NCI-H146 (cell line): ENCODE data around the gene COL23A1.

Source experiments
- DNase-seq: peaks from one replicate; lab custom pipeline; 2025; lab: John Stamatoyannopoulos, UW

COL23A1 gene

GRCh38 chr5:178357678-178358077, 232.5 kb downstream of the COL23A1 start:
- no peak for DNase-seq

DNA sequence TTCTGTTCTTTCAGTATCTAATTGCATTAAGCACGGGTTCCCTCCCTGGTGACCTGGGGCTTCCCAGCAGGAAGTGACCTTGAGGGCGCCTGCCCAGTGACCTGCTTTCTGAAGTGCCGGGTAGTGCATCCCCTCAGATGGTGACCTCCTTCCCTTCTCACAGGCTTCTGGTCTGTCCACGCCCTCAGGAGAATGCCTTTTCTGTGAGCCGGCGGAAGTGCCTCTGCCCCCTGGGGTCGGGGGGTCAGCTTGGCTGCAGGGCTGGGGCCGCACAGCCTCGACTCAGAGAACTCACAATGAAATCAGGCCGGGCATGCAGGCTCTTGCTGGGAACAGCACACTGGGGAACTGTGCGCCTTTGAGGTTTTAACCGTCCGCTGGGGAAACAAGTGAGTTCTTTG, 233.1 kb downstream of the COL23A1 start:
- DNase-seq, result no peak

- DNase-seq, result no peak
Observed at GRCh38 chr5:178356431-178356872, 233.7 kb downstream of the COL23A1 start.

DNA sequence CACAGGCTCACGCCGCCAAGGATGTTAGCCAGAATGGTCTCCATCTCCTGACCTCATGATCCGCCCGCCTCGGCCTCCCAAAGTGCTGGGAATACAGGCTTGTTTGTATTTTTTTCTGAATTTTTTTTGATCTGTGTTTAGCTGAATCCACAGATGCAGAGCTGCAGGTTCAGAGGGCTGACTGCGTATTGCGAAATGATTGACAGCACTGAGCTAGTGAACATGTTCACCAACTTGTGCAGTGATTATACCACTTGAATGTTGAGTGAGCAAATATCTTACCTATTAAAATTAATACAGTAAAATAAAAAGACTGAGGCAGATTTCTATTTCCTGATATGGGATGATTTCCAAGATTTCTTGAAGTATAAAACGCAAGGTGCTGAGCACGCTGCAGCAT, 234.5 kb downstream of the COL23A1 start:
- DNase-seq, result no peak

DNA sequence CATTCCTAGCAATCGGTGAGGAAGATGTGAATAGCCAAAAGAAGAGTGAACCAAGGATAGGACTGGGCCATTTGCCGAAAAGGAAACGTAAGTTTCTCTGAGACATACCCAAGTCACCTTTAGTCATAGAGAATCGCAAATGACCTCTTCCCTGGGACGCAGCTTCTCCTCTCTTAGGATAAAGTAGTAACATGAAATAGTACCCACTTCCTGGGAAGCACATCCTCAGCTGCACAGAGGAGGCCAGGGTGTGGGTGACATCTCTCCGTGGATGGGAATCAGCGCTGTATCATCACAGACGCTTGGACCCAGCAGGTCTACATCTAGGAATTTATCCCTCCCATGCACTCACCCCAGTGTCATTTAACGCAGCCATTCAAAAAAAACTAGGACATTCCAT, 236.7 kb downstream of the COL23A1 start:
- DNase-seq, result no peak

DNA sequence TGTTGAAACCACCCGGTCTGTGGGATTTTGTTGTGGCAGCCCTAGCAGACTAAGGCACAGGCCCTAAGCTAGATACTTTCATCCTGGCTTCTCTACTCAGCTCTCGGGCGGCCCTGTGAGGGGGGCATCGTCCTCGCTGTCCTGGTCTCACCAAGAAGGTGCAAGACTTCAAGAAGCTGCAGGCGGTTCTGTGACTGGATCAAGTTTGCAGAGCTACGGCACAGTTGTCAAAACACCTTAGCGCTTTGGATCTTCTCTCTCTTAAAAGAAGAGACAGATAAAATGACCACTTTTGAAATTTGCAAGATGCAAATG, 238.2 kb downstream of the COL23A1 start:
- no peak for DNase-seq

GRCh38 chr5:178351221-178352034, 238.8 kb downstream of the COL23A1 start:
- no peak for DNase-seq

GRCh38 chr5:178350361-178351220, 239.6 kb downstream of the COL23A1 start:
- no peak for DNase-seq

DNA sequence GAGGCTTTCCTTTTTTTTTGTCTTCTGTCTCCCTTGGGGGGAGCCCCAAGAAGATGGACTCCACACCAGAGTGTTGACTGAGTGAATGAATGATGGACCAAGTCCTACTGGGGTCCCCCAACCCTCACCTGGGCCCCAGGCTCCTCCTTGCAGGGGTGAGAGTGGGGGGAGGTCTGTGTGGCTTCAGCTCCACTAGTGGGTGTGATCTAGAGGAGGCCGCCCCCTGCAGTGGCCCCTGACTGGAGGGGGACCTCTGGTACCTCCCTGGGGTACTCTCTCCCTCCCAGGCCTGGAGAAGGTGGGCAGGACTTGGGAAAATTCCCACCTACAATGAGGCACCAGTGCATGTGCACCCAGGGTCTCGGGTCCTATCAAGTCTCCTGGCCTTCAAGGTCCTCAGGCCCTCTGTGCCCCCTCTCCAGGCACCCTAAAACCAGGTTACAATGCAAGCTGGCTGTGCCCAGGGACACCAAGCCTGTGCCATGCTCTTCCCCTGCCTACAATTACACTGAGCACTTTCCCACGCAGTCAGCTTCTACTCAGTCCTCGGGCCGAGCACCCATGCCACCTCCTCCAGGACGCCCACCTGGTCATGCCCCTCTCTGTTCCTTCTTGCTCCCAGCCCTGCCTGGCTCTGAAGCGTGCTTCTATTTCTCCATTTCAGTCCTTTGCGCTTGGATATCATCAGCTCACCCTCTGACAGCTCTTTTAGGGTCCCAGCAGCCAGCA, 240.4 kb downstream of the COL23A1 start:
- DNase-seq, result no peak

DNA sequence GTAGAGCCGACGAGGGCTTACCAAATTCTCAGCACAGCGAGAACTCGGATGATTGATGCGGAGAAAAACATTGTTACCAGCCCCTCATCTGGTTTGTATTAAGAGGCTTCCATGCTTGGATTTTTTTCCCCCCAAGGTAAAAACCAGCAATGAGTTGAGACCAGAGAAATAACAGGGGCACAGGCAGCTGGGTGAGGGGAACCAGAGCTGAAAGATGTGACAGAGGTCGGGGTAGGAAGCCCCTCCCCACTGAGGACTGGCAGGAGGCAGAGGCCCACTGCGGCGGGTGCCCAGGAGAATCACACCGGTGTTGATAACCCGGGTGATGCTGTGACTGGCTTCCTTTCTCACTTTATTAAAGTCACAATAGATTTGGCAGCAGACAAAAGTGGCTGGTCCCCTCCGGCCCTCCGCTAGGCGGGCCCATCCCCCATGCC, 241.1 kb downstream of the COL23A1 start:
- no peak for DNase-seq

- DNase-seq, result no peak
Observed at GRCh38 chr5:178348356-178349074, 241.7 kb downstream of the COL23A1 start.

GRCh38 chr5:178347956-178348355, 242.2 kb downstream of the COL23A1 start:
- DNase-seq, result no peak

DNA sequence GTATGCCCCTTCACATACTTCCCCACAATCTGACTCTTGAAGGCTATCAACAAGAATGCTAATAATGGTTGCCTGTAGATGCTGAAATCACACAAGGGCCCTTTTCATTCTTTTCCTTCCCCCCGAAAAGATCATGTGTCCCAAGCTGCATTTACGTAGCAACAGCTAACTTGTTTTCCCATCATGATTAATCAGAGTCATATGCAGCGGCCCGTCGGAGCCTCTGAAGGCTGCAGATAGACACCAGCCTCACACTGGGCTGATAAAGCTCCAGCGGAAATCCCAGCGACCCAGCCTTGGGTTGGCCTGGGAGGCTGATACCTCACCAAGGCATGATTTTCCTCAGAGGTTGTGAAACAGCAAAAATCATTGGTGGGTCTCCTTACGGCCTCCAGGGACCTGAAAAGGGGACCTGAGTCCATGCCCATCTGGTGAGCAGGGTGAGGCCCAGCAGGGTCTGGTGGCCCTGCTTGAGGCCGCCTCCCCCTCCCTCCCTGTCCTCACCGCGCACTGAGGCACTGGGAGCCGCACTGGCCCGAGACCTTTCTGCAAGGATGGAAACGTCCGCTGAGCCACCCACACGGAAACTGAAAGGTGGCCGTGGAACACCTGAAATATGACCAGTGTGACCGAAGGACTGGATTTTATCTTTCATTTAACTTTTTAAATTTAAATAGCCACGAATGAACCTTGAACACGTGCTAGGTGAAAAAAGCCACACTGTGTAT, 243.4 kb downstream of the COL23A1 start:
- DNase-seq, result no peak

DNA sequence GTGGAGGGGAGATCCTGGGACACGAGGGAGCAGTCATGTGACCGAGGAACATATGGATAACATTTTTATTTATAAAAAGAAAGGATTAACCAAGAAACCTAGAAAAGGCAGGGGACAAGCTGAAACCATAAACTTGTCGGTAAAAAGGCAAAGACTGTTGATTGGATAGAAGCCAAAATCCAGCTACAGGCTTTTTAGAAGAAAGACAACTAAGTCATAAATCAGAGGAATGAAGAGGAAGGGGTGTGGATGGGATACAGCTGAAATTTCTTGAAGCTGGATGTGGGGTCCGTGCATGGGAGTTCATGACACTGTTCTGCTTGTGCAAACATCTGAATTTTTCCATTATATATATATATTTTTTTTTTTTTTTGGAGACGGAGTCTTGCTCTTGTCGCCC, 246.9 kb downstream of the COL23A1 start:
- no peak for DNase-seq

DNA sequence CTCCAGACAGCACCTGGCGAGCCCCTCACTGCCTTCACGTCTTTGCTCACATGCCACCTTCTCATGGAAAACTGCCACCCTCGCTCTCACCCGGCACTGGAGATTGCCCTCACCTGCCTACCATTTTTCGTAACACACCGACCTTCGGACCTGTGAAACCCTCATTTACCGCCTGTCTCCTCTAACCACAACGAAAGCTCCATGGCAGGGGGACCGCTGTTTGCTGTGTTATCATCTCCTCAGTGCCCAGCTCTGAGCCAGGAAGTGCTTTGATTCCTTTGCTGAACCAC, 248.4 kb downstream of the COL23A1 start:
- no peak for DNase-seq

- DNase-seq, result no peak
Observed at GRCh38 chr5:178341091-178341850, 248.9 kb downstream of the COL23A1 start.

DNA sequence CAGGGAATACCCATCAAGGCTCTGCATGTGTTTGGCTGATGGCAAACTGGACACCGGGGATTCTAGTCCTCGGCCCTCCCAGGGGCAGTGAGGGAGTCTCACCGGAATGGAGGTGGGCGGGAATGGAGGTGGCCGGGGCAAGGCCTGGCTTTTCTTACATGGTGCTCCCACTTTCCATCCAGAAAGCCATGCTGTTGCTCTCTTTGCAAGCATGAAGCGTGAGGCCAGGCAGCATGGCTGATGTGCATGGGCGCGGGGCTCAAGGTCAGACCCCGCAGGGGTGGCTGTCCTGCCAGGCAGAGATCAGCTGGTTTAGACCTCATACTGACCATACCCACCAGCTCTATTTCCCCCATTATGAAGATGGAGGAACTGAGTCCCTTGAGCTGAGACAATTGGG, 249.6 kb downstream of the COL23A1 start:
- no peak for DNase-seq

GRCh38 chr5:178340187-178340586, 250.0 kb downstream of the COL23A1 start:
- no peak for DNase-seq

- DNase-seq, result no peak
Observed at GRCh38 chr5:178339272-178339671, 250.9 kb downstream of the COL23A1 start.

GRCh38 chr5:178338750-178339144, 251.4 kb downstream of the COL23A1 start:
- no peak for DNase-seq
